ENCODE results near the gene CD63. TPM values are rescaled to one million over a fixed set of nuclear protein-coding genes. Genes with fewer than 3 reads are reported as not detected.
A peak's percentile ranks its signal among the peaks of the same experiment; 100 is the strongest.

Gene CD63
- total RNA-seq, 3 donors from 2014 or later: 540 to 910 (median 777) TPM

DNA sequence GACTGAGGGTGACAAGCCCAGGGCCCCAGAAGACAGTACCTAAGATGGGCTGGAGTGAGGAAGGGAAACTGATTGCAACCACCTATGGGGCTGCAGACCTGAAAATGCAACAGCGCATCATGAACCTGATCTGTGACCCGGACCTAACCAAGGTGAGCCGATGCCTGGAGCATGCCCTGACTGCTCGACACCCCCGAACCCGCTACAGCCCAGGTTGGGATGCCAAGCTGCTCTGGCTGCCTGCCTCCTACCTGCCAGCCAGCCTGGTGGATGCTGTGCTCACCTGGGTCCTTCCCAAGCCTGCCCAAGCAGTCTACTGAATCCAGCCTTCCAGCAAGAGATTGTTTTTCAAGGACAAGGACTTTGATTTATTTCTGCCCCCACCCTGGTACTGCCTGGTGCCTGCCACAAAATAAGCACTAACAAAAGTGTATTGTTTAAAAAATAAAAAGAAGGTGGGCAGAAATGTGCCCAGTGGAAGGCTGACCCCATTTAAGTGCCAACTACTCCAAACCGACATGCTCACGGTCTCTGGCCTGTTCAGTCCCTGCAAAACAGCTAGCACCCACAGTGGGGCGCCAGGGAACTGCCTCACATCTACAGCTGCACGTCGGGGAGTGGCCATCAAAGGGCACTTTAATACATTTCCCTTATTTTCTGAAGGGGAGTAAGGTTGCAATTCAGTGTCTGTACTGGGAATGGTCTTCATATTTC is 4.4 kb downstream of the CD63 start:
- H3K27ac ChIP-seq: peak overlapping the region in 1 of 2 donors; percentile 30
- TF ChIP-seq, protein P1, sequence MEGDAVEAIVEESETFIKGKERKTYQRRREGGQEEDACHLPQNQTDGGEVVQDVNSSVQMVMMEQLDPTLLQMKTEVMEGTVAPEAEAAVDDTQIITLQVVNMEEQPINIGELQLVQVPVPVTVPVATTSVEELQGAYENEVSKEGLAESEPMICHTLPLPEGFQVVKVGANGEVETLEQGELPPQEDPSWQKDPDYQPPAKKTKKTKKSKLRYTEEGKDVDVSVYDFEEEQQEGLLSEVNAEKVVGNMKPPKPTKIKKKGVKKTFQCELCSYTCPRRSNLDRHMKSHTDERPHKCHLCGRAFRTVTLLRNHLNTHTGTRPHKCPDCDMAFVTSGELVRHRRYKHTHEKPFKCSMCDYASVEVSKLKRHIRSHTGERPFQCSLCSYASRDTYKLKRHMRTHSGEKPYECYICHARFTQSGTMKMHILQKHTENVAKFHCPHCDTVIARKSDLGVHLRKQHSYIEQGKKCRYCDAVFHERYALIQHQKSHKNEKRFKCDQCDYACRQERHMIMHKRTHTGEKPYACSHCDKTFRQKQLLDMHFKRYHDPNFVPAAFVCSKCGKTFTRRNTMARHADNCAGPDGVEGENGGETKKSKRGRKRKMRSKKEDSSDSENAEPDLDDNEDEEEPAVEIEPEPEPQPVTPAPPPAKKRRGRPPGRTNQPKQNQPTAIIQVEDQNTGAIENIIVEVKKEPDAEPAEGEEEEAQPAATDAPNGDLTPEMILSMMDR (IDR thresholded peaks at IDR 0.05): peak; percentile 21 to 64 (median 36)
- TF ChIP-seq POLR2AphosphoS5 (IDR thresholded peaks at IDR 0.05): no peak

DNA sequence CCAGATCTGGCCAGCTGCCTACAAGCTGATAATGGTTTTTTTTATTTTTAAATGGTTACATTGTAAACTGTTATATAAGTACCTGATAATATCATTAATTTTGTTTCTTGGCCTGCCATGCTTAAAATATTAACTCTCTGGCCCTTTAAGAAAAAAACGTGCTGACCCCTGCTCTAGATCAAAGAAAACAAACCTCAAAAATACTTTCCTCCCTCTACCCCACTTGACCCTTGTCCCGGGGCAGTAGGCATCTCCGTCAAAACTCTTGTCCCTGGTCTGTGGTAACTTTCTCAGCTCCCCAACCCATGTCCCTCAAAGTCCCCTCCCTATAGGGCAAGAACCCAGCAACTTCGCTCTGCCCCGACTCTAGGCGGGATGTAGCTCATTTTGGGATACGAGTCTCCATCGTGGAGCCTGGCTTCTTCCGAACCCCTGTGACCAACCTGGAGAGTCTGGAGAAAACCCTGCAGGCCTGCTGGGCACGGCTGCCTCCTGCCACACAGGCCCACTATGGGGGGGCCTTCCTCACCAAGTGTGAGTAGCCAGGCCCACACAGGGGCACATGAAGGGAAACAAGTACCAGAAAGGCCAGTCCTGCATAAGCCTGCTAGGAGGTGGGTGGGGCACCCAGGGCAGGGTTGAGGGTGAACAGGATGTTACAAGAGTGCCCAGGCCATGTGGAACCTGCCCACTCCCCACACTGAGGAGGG is 5.1 kb downstream of the CD63 start:
- H3K36me3 ChIP-seq: no peaks in the 10 kb centered on the region
- DNase-seq (ENCODE audit: low spot score in 2 of 2): peak in 1 of 2 donors; percentile 43
- no peaks in the 10 kb centered on the region for H3K9me3 ChIP-seq
- no peaks in the 10 kb centered on the region for H3K27me3 ChIP-seq
- TF ChIP-seq POLR2A (IDR thresholded peaks at IDR 0.05) (no peak), POLR2AphosphoS5 (IDR thresholded peaks at IDR 0.05) (no peak)
- H3K4me1 ChIP-seq: peaks cover 13 to 23% of the 10 kb centered on the region in 2 donors
- no peak overlapping the region for H3K4me3 ChIP-seq
- H3K27ac ChIP-seq: peak overlapping the region; percentile 30 to 61
- intact Hi-C loops (cut with DNase I; ENCODE audit: low total_unique reads): no loop called here

More for the DNA sequence above, 4.4 kb downstream of the CD63 start:
- Histone ChIP-seq H3K27me3 (no peaks in the 10 kb centered on the region), H3K9me3 (no peaks in the 10 kb centered on the region), H3K36me3 (no peaks in the 10 kb centered on the region), H3K4me3 (no peak overlapping the region), H3K4me1 (peaks cover 9 to 23% of the 10 kb centered on the region in 2 donors)
- DNase-seq (ENCODE audit: low spot score in 2 of 2): peak; percentile 53 to 73
- intact Hi-C loops (cut with DNase I; ENCODE audit: low total_unique reads): no loop called here

DNA sequence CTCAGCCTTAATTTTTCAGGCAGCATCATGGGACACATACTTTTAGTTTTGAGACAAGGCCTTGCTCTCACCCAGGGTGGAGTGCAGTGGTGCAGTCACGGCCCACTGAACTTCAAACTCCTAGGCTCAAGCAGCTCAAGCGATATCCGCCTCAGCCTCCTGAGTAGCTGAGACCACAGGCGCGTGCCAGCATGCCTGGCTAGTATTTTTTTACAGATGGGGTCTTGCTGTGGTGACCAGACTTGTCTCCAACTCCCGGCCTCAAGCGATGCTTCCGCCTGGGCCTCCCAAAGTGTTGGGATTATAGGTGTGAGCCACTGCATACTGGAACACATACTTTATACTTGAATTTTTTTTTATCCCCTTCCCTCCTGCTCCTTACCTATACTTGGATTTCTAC is 5.9 kb downstream of the CD63 start:
- TF ChIP-seq, protein P1 (IDR thresholded peaks at IDR 0.05): no peak
- TF ChIP-seq POLR2A (IDR thresholded peaks at IDR 0.05): no peak
- TF ChIP-seq POLR2AphosphoS5 (IDR thresholded peaks at IDR 0.05): no peak
- H3K4me1 ChIP-seq: peaks cover 18 to 24% of the 10 kb centered on the region in 2 donors
- intact Hi-C loops (cut with DNase I; ENCODE audit: low total_unique reads): no loop called here
- no peak overlapping the region for H3K4me3 ChIP-seq
- H3K27ac ChIP-seq: peak overlapping the region in 1 of 2 donors; percentile 30
- peak in 1 of 2 donors; percentile 49 for DNase-seq (ENCODE audit: low spot score in 2 of 2)
- no peaks in the 10 kb centered on the region for H3K36me3 ChIP-seq
- no peaks in the 10 kb centered on the region for H3K9me3 ChIP-seq
- no peaks in the 10 kb centered on the region for H3K27me3 ChIP-seq

DNA sequence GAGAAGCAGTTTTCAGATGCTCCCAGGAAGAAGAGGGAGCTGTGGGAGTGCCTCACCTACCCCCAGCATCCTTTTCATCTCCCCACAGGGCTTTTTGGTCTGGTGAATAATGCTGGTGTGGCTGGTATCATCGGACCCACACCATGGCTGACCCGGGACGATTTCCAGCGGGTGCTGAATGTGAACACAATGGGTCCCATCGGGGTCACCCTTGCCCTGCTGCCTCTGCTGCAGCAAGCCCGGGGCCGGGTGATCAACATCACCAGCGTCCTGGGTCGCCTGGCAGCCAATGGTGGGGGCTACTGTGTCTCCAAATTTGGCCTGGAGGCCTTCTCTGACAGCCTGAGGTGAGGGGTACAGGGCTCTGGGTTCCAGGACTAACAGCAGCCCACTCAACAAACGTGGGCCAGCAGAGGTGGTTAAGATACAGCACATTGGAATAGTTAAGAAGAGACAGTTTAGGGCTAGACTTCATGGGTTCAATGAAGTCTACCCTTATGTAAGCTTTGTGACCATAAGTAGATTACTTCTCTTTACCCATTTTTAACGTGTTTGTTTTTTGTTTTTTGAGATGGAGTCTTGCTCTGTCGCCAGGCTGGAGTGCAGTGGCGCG is 7.1 kb downstream of the CD63 start:
- intact Hi-C loops (cut with DNase I; ENCODE audit: low total_unique reads): no loop called here
- TF ChIP-seq POLR2AphosphoS5 (IDR thresholded peaks at IDR 0.05) (no peak), POLR2A (IDR thresholded peaks at IDR 0.05) (no peak)
- TF ChIP-seq, protein P1 (IDR thresholded peaks at IDR 0.05): no peak

DNA sequence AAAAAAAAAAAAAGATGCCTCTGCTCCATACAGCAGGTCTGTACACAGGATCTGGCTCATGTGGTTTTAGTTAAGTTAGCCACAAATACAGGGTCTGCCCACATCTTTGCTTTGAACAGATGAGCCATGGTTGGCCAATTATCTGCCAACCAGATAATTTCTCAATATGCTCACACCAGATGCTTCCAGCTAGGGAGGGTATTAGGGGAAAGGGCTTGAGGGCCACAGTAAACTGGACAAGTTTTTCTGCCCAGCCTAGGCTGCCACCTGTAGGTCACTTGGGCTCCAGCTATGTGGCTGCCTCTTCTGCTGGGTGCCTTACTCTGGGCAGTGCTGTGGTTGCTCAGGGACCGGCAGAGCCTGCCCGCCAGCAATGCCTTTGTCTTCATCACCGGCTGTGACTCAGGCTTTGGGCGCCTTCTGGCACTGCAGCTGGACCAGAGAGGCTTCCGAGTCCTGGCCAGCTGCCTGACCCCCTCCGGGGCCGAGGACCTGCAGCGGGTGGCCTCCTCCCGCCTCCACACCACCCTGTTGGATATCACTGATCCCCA is 7.8 kb downstream of the CD63 start:
- TF ChIP-seq POLR2A (IDR thresholded peaks at IDR 0.05) (no peak), POLR2AphosphoS5 (IDR thresholded peaks at IDR 0.05) (no peak)
- TF ChIP-seq, protein P1 (IDR thresholded peaks at IDR 0.05): peak in 2 of 3 donors; percentile 30 to 47
- Histone ChIP-seq H3K9me3 (no peaks in the 10 kb centered on the region), H3K4me3 (no peak overlapping the region), H3K27ac (peak overlapping the region; percentile 61 to 76), H3K4me1 (peaks cover 16 to 24% of the 10 kb centered on the region in 2 donors), H3K27me3 (no peaks in the 10 kb centered on the region), H3K36me3 (no peaks in the 10 kb centered on the region)
- peak in 1 of 2 donors; percentile 69 for DNase-seq (ENCODE audit: low spot score in 2 of 2)
- intact Hi-C loops (cut with DNase I; ENCODE audit: low total_unique reads): no loop called here

More for the DNA sequence above, 7.1 kb downstream of the CD63 start:
- Histone ChIP-seq H3K9me3 (no peaks in the 10 kb centered on the region), H3K4me1 (peaks cover 16 to 24% of the 10 kb centered on the region in 2 donors), H3K27me3 (no peaks in the 10 kb centered on the region), H3K27ac (peak overlapping the region; percentile 61 to 76), H3K36me3 (no peaks in the 10 kb centered on the region), H3K4me3 (no peak overlapping the region)
- no peak for DNase-seq (ENCODE audit: low spot score in 2 of 2)

Measured in breast epithelium (tissue), 4 donors.